Measurements from ENCODE around the gene TIMM8B.
"Not testable (repeated sequence)": the region's sequence is repeated elsewhere in the genome, so short reads cannot be mapped to it uniquely, and the experiment has no call there.

Gene TIMM8B

GRCh38 chr11:112050721-112051120 is 35.8 kb downstream of the TIMM8B start:
- no peaks in the 10 kb centered on the region for H3K27me3 Mint-ChIP-seq
- peaks cover 23% of the 10 kb centered on the region for H3K4me1 Mint-ChIP-seq (ENCODE audit: low read depth)
- intact Hi-C loops (cut with micrococcal nuclease), result no loop called here
- no peak overlapping the region for H3K4me3 Mint-ChIP-seq
- H3K27ac Mint-ChIP-seq, result peak overlapping the region; percentile 22
- peaks cover 93% of the 10 kb centered on the region for H3K36me3 Mint-ChIP-seq (ENCODE audit: low read depth)
- H3K9me3 Mint-ChIP-seq, result no peaks in the 10 kb centered on the region

DNA sequence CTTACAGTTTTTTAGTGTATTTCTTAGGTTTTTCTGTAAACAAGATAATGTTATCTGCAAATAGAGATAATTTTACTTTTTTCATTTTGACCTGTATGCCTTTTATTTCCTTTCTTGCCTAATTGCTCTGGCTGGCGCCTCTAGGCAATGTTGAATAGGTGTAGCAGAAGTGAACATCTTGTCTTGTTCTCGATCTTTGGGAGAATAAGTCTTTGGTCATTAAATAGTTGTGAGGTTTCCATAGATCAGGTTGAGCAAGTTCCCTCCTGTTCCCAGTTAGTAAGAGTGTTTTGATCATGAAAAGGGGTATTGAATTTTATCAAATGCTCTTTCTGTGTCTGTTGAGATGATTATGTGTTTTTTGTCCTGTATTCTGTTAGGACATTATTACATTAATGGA is 36.8 kb downstream of the TIMM8B start:
- H3K9me3 Mint-ChIP-seq, result no peaks in the 10 kb centered on the region
- peaks cover 23% of the 10 kb centered on the region for H3K4me1 Mint-ChIP-seq (ENCODE audit: low read depth)
- intact Hi-C loops (cut with micrococcal nuclease), result no loop called here
- no peak overlapping the region for H3K27ac Mint-ChIP-seq
- no peaks in the 10 kb centered on the region for H3K27me3 Mint-ChIP-seq
- peaks cover 93% of the 10 kb centered on the region for H3K36me3 Mint-ChIP-seq (ENCODE audit: low read depth)
- no peak overlapping the region for H3K4me3 Mint-ChIP-seq

GRCh38 chr11:112048256-112048655 is 38.3 kb downstream of the TIMM8B start:
- H3K4me3 Mint-ChIP-seq; H3K27ac Mint-ChIP-seq; H3K9me3 Mint-ChIP-seq; H3K27me3 Mint-ChIP-seq; intact Hi-C loops (cut with micrococcal nuclease): not testable (repeated sequence)
- peaks cover 23% of the 10 kb centered on the region for H3K4me1 Mint-ChIP-seq (ENCODE audit: low read depth)
- H3K36me3 Mint-ChIP-seq (ENCODE audit: low read depth), result peaks cover 95% of the 10 kb centered on the region

DNA sequence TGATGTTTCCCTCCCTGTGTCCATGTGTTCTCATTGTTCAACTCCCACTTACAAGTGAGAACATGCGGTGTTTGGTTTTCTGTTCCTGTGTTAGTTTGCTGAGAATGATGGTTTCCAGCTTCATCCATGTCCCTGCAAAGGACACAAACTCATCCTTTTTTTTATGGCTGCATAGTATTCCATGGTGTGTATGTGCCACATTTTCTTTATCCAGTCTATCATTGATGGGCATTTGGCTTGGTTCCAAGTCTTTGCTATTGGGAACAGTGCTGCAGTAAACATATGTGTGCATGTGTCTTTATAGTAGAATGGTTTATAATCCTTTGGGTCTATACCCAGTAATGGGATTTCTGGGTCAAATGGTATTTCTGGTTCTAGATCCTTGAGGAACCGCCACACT is 39.9 kb downstream of the TIMM8B start:
- Mint-ChIP-seq H3K4me1 (ENCODE audit: low read depth) (peaks cover 23% of the 10 kb centered on the region), H3K36me3 (ENCODE audit: low read depth) (peaks cover 94% of the 10 kb centered on the region)
- H3K27me3 Mint-ChIP-seq; H3K27ac Mint-ChIP-seq; intact Hi-C loops (cut with micrococcal nuclease); H3K4me3 Mint-ChIP-seq; H3K9me3 Mint-ChIP-seq: not testable (repeated sequence)

- Mint-ChIP-seq H3K27ac (no peak overlapping the region), H3K9me3 (no peaks in the 10 kb centered on the region), H3K4me1 (ENCODE audit: low read depth) (peaks cover 21% of the 10 kb centered on the region), H3K36me3 (ENCODE audit: low read depth) (peaks cover 91% of the 10 kb centered on the region), H3K27me3 (no peaks in the 10 kb centered on the region), H3K4me3 (no peak overlapping the region)
- intact Hi-C loops (cut with micrococcal nuclease), result no loop called here
These were observed 41.6 kb downstream of the TIMM8B start for GRCh38 chr11:112044961-112045360.

- Mint-ChIP-seq H3K4me3 (no peak overlapping the region), H3K9me3 (no peaks in the 10 kb centered on the region), H3K27me3 (no peaks in the 10 kb centered on the region), H3K27ac (no peak overlapping the region), H3K4me1 (ENCODE audit: low read depth) (peaks cover 6% of the 10 kb centered on the region), H3K36me3 (ENCODE audit: low read depth) (peaks cover 91% of the 10 kb centered on the region)
- intact Hi-C loops (cut with micrococcal nuclease), result no loop called here
These were observed 43.6 kb downstream of the TIMM8B start for GRCh38 chr11:112042961-112043304.

GRCh38 chr11:112042161-112042960 is 44.2 kb downstream of the TIMM8B start:
- Mint-ChIP-seq H3K4me3 (no peak overlapping the region), H3K4me1 (ENCODE audit: low read depth) (peaks cover 6% of the 10 kb centered on the region), H3K27ac (no peak overlapping the region), H3K9me3 (no peaks in the 10 kb centered on the region), H3K36me3 (ENCODE audit: low read depth) (peaks cover 91% of the 10 kb centered on the region), H3K27me3 (no peaks in the 10 kb centered on the region)
- intact Hi-C loops (cut with micrococcal nuclease), result no loop called here

DNA sequence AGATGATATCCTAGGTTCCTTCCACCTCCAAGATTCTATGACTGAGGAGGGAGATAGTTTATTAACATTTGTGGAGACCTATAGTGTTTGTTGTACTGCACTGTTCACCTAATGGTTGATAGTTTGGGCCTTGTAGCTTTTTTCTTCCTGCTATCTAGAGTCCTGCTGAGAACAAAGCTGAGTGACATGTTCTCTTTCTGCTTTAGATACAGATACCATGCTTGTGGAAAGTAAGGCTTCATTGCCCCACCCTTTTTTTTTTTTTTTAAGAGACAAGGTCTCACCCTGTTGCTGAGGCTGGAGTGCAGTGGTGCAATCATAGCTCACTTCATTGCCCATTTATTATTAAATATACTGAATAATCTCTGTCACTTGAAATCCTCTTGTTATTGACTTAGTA is 49.0 kb downstream of the TIMM8B start:
- peaks cover 89% of the 10 kb centered on the region for H3K36me3 Mint-ChIP-seq (ENCODE audit: low read depth)
- H3K27ac Mint-ChIP-seq, result no peak overlapping the region
- intact Hi-C loops (cut with micrococcal nuclease), result no loop called here
- no peaks in the 10 kb centered on the region for H3K27me3 Mint-ChIP-seq
- H3K4me3 Mint-ChIP-seq, result no peak overlapping the region
- H3K9me3 Mint-ChIP-seq, result no peaks in the 10 kb centered on the region
- H3K4me1 Mint-ChIP-seq (ENCODE audit: low read depth), result peaks cover 6% of the 10 kb centered on the region

All from dendritic cell treated with granulocyte-macrophage colony-stimulating factor and Interleukin-4, amounts not matched to agents 40 ng/mL and 50 ng/mL, for 4 days (primary cell).